Effector CD4-positive, alpha-beta T cell (primary cell): ENCODE data around the gene PDE10A. TPM values are rescaled to one million over a fixed set of nuclear protein-coding genes. Genes with fewer than 3 reads are reported as not detected.

ENCODE experiments used
- DNase-seq: peaks from one replicate; pipeline ENCODE4 v3.0.0-alpha.2; 2020
- total RNA-seq: gene quantifications from one replicate; lab custom pipeline; 2026; lab: John Stamatoyannopoulos, UW

PDE10A gene
- total RNA-seq = not detected

DNA sequence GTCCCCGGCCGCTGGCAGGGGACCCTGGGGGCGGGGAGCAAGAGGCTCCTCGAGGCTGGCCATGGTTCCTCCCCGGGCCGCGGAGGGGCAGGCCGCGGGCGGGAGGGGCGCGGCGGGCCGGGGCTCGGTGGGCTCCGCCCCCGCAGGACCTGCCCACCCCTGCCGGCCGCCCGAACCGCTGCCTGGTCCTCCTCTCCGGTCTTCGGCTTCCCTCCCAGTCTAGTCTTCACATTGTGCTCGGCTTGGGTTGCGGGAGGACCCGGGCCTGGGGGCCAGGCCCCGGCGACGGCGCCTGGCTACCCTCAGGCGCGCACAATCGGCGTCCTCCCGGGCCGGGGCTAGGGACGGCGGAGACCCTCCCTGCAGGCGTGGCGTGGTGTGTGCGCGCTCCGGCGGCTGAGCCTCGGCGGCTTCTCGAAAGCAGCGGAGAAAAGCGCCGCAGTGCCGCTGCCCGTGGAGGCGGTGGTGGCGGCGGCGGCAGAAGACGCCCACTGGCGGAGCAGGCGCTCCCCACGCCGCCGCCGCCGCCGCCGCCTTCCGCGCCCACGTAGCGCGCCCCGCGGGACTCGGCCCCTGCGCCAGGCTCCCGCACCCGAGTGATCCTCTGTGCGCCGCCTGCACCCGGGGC, at the start of gene PDE10A:
TSS of gene PDE10A (minus strand) at position 493 of the 628 bp plus-strand sequence. CDS start at position 63, 430 bp downstream.
- no peak for DNase-seq

DNA sequence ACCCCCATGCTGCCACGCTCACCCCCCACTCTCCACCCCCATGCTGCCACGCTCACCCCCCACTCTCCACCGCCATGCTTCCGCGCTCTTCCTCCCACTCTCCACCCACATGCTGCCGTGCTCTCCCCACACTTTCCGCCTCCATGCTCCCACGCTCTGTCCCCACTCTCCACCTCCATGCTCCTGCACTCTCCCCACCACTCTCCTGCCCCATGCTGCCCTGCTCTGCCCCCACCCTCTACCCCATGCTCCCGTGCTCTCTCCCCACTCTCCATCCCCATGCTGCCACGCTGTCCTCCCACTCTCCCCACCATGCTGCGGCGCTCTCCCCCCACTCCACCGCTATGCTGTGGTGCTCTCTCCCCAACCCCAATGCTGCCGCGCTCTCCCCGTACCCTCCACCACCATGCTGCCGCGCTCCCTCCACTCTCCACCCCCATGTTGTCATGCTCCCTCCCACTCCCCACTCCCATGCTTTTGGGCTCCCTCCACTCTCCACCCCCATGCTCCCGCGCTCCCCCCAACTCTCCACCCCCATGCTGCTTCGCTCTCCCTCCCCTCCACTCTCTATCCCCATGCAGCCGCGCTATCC, 46.0 kb upstream of the PDE10A start:
- no peak for DNase-seq

DNA sequence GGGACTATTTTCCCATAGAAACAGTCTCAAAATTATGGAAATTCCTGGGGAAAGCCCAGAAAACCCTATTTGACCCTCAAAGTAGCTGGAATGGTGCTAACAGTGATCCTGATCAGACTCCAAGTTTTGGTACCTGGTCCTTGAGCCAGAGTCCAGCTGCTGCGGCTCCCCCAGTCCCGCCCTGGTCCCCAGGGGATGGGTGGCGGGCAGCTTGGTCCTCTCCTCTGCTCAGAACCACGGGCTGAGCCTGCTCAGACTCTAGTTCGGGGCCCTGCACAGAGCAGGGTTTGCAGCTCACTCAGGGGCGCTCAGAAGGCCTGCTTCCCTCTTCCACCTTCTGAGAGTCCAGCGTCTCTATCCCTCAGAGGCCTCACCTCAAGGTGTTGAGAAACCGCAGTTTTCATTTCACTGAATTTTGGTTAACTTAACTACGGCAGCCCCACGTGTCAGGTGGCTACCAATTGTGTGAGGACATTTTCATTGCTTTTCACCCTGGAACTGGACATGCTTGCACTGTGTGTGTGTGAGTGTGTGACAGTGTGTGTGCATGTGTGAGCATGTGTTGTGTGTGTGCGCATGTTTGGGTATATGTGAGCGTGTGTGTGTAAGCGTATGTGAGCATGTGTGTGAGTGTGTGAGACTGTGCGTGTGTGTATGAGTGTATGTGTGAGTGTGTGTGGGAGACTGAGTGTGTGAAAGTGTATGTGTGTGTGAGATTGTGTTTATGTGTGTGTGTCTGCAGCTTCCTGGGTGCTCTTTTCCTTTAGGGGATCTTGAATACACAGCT, 44.2 kb upstream of the PDE10A start:
- no peak for DNase-seq

DNA sequence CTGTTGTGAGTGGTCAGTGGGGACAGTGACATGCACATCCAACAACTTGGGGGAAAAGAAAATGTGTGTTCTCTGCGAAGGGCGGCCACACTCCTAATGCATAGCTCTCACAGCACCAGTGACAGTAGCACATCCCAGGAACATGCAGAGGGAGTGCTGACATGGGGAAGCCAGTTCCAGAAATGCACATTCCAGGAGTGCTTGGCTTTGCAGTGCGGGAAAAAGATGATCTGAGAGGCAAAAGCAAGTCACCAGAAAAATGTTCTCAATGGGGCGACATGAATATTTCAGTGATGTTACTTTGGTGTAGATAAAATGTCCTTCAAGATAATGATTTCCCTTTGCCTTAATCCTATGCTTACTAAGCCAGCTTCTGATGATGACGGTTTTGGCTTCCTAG, 42.9 kb upstream of the PDE10A start:
- DNase-seq = no peak

DNA sequence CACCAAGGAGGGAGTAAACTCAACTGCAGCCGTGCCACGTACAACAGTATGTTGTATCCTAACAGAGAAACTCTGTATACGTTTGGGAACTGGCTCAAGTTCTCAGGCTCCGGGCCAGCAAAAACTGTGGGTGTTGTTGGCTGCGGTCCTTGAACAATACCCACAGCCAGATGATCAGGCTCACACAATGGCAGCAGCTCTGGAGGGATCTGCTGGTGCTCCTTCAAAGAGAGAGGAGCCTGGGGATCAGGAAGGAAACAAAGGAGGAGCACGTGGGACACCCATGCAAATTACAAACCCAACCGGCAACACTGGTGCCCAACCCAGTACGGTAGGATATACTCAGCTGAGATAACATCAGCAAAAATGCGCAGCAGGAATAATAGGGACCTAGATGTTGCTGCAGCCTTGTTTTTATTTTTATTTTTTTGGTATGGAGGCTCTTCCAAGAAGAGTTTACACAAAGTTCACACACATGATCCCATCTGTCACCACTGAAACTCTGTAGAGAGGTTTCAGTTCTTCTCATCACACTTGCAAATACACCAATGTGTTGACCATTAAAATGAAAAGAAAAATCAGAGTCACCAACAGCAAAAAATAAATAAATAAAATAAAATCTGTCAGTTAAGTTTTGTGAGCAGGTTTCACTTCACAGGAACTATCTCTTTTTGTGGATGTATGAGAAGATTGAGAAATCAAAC, 41.2 kb upstream of the PDE10A start:
- no peak for DNase-seq

DNA sequence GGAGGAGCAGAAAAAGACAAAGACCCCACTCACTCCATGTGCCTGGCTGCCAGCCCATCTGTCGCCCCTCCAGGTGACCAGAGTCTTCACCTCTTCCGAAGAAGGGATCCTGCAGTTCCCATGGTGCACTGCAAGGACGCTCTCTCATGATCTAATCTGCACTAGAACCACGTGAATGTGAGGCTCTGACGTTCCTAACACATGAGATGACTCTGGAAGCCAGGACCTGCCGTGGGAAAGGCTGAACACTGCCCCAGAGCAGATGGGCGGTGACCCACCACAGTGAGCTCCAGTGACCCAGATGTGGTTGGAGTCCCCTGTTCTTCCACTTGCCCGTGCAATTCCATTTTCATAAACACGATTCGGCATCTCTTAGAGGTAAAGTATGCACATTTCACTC, 39.6 kb upstream of the PDE10A start:
- no peak for DNase-seq

DNA sequence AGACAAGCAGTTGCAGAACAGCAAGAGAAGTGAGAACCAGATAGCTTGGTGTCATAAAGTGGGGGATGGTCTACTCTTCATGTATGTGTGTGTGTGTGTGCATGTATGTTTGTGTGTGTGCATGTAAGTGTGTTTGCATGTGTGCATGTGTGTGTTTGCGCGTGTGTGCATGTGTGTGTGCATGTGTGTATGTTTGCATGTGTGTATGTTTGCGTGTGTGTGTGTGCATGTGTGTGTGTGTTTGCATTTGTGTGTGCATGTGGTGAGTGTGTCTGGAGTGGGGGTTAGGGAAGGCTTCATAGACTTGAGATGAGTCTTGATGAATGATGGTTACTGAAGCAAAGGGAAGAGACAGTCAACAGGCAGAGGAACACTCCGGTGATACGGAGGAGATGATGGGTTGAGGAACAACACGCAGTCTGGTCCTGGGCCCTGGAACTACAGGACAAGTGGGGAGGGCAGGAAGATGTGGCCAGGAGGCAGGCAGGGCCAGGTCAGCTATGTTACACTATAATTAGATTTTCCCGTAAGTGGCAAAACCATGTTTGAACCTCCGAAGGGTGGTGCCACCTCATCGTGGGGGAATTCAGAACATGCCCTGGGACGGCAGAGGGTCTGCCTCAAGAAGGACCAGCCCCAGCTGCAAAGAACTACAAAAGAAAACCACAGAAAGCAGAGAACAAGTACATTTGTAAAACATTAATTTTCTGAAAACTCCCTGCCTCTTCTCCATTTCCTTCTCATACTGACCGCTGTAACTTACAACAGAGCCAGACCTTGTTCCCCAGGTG, 38.7 kb upstream of the PDE10A start:
- DNase-seq = no peak

DNA sequence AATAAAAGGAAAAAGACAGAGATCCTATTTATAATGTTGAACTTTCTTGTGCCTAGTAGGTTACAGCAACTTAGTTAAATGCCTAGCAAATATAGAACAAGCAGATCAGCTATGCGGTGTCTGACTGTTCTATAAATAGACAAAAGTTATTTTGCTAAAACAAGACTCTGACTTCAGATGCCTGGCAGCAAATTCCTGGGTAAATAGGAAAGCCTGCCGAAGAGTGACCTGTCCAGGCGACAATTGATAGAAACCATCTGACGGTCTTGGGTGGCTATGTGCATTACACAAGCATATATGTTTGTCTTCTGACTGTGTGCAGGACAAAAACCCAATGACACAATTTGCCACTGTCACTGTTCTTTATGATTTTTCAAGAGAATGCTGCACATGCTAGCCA, 38.0 kb upstream of the PDE10A start:
- no peak for DNase-seq

DNA sequence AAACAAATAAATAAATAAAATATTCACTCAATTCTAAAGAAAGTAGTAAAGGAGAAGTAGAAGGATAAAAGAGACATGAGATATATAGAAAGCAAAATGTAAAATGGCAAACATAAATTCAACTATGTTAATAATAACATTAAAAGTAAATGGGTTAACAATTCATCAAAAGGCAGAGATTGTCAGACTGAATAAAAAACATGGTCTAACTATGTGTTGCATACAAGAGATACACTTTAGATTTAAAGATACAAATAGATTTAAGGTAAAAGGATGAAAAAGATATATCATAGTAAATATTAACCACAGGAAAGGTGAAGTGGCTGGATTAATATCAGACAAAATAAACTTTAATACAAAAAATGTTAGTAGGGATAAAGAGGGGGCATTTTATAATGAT, 35.8 kb upstream of the PDE10A start:
- DNase-seq = no peak

DNA sequence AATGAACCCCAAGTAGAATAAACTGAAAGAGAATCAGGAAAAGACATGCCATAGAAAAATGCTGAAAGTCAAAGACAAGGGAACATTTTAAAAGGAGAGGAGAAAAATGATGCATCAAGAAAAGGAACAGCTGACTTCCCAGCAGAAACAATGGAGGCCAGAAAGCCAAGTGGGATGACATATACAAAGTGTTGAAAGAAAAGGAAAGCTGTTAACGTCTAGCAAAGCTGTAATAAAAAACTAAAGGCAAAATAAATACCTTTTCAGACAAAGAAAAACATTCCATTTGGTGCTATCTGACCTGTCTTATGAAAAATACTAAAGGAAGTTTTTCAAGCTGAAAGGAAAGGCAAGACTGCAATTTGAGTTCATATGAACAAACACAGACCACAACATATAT, 34.1 kb upstream of the PDE10A start:
- no peak for DNase-seq

DNA sequence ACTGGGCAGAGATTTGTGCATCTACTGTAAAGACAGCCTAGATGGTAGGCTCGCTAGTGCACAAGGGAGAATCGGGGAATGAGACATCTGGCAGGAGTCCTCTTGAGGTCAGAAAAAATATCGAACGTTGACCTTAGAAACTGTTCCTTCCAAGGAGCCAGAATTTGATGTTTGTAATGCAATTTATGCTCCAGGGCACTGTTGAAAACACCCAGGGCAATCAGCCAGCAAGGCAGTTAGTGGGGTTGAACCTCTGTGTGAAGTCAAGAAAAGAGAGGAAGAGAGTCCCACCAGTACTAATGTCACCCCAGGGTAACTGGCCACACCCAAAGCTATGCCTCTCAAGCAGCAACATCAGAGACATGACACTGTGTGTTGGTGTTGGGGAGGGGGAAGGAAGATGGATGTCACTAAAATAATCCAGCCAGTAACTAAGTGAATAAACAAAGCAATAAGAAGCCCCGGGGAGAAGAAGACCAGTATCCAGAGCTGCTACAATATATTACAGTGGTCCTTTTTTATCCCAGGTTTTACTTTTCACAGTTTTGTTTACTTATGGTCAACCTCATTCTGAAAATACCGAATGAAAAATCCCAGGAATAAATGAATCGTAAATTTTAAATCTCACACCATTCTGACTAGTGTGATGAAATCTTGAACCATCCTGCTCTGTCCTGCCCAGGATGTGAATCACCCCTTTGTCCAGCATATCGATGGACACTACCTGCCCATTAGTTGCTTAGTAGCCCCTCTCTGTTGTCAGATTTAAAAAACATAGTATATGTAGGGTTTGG, 32.9 kb upstream of the PDE10A start:
- DNase-seq = no peak

DNA sequence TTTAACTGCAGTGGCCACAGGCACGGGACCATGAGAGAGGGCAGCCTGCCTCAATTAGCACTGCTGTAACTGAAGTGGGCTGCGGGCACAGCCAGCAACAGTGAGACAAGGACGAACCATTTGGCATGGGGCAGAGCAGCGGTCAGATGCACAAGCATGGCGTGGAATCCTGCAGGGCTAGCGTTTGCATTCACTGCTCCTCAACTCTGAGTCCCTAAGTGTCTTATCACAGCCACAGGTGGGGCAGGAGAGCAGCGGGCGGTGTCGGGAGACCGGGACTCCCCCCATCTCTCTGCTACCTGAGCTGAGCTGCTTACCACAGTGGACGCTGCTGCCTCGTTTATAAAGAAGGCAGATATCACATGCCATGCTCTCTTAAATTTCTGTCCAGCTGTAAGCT, 31.3 kb upstream of the PDE10A start:
- no peak for DNase-seq

DNA sequence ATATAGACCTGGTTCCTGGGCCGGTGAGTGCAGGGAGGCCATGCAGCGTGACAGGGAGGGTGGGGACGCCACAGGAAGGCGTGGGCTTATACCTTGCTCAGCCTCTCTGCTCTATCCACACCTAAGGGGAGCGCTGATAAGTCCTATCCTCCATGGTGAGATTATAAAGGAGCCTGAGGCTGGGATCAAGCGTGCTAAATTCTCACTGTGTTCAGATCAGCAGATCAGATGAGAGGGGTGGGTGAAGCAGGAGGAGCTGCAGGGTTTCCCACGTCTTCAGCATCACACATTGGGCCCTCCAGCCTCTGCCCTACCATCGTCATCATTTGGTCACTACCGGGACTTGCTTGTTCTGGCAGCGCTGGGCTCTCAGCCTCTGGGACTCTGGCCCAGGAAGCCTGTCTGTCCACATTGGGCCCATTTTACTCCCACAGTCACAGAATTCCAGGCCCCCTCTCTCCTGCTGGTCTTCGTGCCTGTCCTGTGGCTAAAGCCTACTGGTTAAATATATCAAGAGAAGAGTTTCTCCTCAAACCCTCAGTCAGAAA, 29.1 kb upstream of the PDE10A start:
- no peak for DNase-seq

DNA sequence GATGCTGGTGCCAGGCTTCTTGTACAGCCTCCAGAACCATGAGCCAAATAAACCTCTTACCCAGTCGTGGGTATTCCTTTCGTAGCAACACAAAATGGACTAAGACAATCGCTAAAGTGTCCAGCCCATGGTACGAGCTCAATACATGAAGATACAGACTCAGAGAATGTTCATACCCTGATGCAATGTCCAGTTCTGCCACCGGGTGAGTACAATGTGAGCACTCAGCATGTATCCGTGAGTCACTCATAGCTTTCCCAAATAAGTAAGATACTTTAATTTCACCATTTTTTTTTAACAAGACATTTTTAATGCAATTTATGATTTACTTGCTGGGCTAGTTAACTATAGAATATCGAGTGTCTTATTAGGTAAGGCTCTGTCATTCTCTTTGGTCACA, 26.7 kb upstream of the PDE10A start:
- no peak for DNase-seq

DNA sequence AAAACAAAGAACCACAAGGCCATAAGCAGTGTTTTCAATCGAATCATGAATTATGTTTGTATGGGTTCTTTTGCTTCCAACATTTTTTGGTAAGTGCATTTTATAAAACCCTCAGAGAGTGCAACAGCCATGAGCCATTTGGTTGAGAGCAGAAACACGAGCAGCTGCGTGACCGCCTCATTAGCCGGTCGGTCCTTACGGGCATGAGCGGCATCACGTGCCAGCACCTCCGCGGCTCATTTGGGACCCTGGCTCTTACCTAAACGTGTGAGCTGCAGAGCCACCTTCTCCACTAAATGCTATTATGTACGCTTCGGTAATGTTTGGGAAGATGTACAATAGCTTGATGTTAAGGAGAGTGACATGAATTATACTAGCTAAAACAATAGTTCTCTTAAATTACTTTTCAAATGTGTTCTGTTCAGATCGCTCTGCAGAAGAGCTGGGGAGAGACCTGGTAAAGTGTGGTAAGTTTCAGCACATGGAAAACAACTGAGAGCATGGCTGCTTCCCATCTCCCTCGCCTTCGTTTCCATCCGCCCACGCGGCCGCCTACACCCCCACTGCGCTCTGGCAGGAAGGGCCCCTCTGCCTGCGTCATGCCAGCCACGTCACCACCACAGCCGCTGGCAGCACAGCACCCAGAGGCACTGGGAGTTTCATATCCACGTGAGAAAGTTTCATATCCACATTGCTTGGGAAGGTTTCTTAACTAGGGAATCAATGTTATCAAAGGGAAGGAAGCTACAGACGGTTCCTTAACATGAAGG, 23.7 kb upstream of the PDE10A start:
- DNase-seq = no peak

DNA sequence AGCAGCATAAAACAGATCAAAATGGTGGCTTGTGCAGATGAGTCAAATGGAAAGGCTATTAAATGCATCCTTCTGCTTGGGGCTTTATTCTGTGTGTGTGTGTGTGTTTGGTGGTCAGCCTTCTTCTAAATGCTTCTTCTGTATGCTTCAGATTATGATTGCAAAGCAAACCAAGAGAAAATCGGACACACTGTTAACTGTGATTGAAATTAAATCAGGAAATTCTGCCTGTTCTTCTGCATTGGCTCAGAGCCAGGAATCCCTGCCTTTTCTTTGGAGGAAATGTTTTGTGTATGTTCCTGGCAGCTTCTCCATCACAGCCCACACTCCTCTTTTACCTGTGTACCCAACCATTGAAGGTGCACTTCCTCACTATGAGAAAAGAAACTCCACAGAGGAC, 22.3 kb upstream of the PDE10A start:
- no peak for DNase-seq

DNA sequence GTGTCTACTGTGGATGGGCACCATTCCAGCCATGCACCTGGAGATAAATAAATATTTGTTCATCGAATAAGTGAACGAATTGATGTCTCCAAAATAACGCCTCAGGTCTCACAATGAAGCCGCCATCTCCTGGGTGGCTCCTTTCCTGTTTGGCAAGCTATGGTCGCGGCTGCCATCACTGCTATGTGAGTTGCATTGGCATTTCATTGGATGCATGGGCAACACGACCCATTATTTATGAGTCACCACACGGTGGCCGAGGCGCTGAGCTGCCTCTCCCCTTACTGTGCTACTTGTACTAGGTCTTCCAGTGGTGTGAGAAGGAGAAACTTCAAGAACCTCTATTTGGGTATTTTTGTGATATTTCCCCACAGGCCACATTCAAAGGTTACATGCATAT, 21.3 kb upstream of the PDE10A start:
- no peak for DNase-seq

DNA sequence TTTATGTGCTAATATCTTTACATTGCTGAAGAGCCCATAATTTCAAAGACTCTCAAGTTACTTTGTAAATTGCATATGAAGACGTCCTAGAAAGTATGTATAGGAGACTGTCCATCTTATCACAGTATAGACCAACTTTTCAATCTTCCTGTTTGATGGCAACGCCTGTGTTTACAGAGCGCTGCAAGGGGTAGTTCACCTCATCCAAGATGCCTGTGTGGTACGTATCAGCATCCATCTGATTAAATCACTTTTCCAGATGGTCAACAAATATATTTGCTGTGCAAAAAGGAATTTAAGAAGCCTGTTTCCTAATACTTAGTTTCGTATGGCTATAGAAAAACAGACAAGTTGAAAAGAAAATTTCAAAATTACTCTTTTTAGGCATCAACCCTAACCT, 17.9 kb upstream of the PDE10A start:
- DNase-seq = no peak

DNA sequence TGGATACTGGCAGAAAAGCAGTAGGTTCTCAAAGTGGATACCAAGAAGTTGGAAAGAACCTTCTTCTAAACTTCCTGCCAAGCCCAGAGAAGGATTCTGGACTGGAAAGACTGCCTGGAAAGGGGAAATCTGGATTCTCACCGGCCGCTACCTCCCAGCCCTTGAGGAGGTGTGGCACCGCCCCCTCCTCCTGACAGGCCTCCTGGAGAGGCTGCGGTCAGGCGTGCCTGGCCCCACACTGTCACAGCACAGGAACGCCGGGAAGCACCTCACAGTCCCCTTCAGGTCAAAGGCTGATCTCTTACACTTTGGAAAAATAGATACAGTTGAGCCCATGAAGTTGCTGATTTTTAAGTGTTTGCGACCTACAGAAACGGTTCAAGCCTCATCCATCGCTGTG, 16.3 kb upstream of the PDE10A start:
- DNase-seq = no peak

DNA sequence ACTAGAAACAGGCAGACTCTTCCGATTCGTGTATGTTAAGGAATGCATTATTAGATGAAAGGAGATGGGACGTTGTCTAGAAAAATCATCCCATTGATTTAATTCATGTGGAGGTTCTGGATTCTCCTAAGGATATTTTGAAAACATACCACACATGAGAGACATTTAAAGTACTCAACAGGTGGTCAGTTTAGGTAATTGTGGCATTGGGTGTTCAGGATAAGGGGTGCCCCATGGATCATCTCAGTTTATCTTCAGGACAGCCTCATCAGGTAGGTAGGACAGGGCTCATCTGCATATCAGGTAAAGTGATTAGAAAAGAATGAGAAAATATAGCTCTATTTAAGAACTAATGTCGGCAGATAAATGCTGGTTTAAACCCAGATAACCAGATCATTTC, 15.9 kb upstream of the PDE10A start:
- DNase-seq = no peak

DNA sequence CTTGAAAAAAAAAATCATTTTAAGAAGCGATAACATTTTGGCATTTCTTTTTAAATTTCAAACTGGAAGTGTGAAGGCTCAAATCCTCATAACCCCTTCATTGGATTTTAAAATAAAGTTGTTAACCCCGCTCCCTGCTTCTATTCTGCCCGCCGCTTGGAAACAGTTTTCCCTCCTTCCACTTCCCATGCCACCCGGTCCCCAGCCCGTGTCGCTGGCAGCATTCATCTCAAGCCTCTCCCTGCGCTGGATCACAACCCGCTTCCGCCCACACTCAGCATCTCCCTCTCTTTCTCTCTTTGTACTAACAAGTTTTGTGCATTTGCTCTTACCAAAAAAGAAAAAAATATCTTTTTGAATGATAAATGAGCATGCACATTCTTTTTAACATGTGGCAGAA, 15.4 kb upstream of the PDE10A start:
- DNase-seq = no peak
